GM12878 (cell line): Measurements from ENCODE around the gene CCDC6. TPM values are rescaled to one million over a fixed set of nuclear protein-coding genes. Genes with fewer than 3 reads are reported as not detected.

Experiments used
- ATAC-seq: fragments of 200-7000 bp; cut with Tn5 transposase; 3 replicates; pipeline ENCODE4 v1.9.1; 2020; ENCODE audit warnings: mild to moderate bottlenecking, moderate library complexity
- BruUV-seq: library from RNA; stranded (reverse); fragments of 400-500 nt; replicated peaks from 2 replicates; lab custom pipeline; 2021; lab: Mats Ljungman, UMichigan
- CTCF ChIA-PET: fragments of 300-600 bp; sonication (Branson Sonifier 250); formaldehyde crosslinking; extraction: SDS; loops from one replicate; lab custom pipeline; 2021; ENCODE audit warnings: inconsistent platforms; lab: Yijun Ruan, JAX
- POLR2A ChIA-PET: fragments of 350-600 bp; formaldehyde crosslinking; extraction: SDS; loops from one replicate; lab custom pipeline; 2021; ENCODE audit warnings: inconsistent platforms; lab: Charles Lee
- RAD21 ChIA-PET: fragments of 300-600 bp; sonication (Branson Sonifier 250); formaldehyde crosslinking; loops from one replicate; lab custom pipeline; 2023; ENCODE audit warnings: antibody characterized with exemption; ENCODE audit not compliant: unreplicated experiment; lab: Charles Lee
- SMC1A ChIA-PET: fragments of 300-600 bp; sonication (Branson Sonifier 250); formaldehyde crosslinking; loops from one replicate; lab custom pipeline; 2023; ENCODE audit not compliant: unreplicated experiment, uncharacterized antibody; lab: Charles Lee
- DNase-seq: peaks from one replicate; pipeline ENCODE4 v3.0.0-alpha.2; 2011; ENCODE audit warnings: low read depth, low spot score
- FAIRE-seq: peaks from 3 replicates; lab custom pipeline; 2011; peaks lifted over from hg19 to GRCh38; lab: Jason Lieb, UNC
- H2AFZ ChIP-seq: 2 replicates; pipeline ENCODE4 v1.6.0; 2011; ENCODE audit warnings: low read depth, low read length, control low read depth; ENCODE audit not compliant: control insufficient read depth
- H3K27ac ChIP-seq: 2 replicates; pipeline ENCODE4 v1.5.1; 2011; ENCODE audit warnings: control low read depth; ENCODE audit not compliant: control insufficient read depth, insufficient read depth
- H3K27me3 ChIP-seq, 2 experiments: replicated peaks in 1 of 2; 2 replicates each; pipeline versions ENCODE4 v1.6.0 to v1.6.1; 2011; ENCODE audit warnings: low read length in 1 of 2; ENCODE audit not compliant: control insufficient read depth in 2 of 2, insufficient read depth in 2 of 2
- H3K36me3 ChIP-seq, 2 experiments: 2 replicates each; pipeline ENCODE4 v1.5.1; 2011; ENCODE audit warnings: low read length in 1 of 2; ENCODE audit not compliant: control insufficient read depth in 2 of 2, insufficient read depth in 2 of 2
- H3K4me1 ChIP-seq: 2 replicates; pipeline ENCODE4 v1.6.1; 2011; ENCODE audit warnings: mild to moderate bottlenecking, low read length, moderate library complexity, mixed read lengths; ENCODE audit not compliant: control insufficient read depth, insufficient read depth
- H3K4me2 ChIP-seq: 2 replicates; pipeline ENCODE4 v1.6.0; 2011; ENCODE audit warnings: control low read depth; ENCODE audit not compliant: control insufficient read depth, insufficient read depth
- H3K4me3 ChIP-seq: fragments of 200-600 bp; sonication (generic); 2 replicates; pipeline ENCODE4 v1.5.1; 2016
- H3K79me2 ChIP-seq: 2 replicates; pipeline ENCODE4 v1.6.0; 2011; ENCODE audit warnings: low read length; ENCODE audit not compliant: control insufficient read depth, insufficient read depth
- H3K9ac ChIP-seq: 2 replicates; pipeline ENCODE4 v1.8.0; 2011; ENCODE audit warnings: low read length, control low read depth, mixed read lengths; ENCODE audit not compliant: control insufficient read depth, insufficient read depth
- H3K9me3 ChIP-seq: replicated peaks from 3 replicates; pipeline ENCODE4 v1.5.1; 2011; ENCODE audit warnings: mild to moderate bottlenecking, low read length; ENCODE audit not compliant: control insufficient read depth, insufficient read depth
- H4K20me1 ChIP-seq: 2 replicates; pipeline ENCODE4 v1.6.0; 2011; ENCODE audit not compliant: control insufficient read depth, insufficient read depth
- CBX3 ChIP-seq: fragments of 200-600 bp; sonication (generic); IDR thresholded peaks from 2 replicates; pipeline ENCODE4 v1.6.1; 2016; ENCODE audit warnings: low read depth, borderline replicate concordance
- CBX5 ChIP-seq: sonication (generic); IDR thresholded peaks from 2 replicates; pipeline ENCODE4 v1.6.1; 2016; ENCODE audit warnings: low read depth, moderate library complexity, mild to moderate bottlenecking, inconsistent platforms
- DPF2 ChIP-seq: fragments of 450-650 bp; IDR thresholded peaks from 2 replicates; pipeline ENCODE4 v1.6.1; 2017; ENCODE audit warnings: mild to moderate bottlenecking
- FOXK2 ChIP-seq: fragments of 450-650 bp; IDR thresholded peaks from 2 replicates; pipeline ENCODE4 v1.6.1; 2017; ENCODE audit warnings: mild to moderate bottlenecking, moderate library complexity
- GABPA ChIP-seq: IDR thresholded peaks from 2 replicates; pipeline ENCODE4 v1.6.1; 2014; ENCODE audit warnings: antibody characterized with exemption, low read depth, mild to moderate bottlenecking, inconsistent platforms
- KLF5 ChIP-seq: fragments of 450-650 bp; IDR thresholded peaks from 2 replicates; pipeline ENCODE4 v1.6.1; 2014; ENCODE audit warnings: mild to moderate bottlenecking; ENCODE audit not compliant: partially characterized antibody
- SMARCA5 ChIP-seq: fragments of 450-650 bp; IDR thresholded peaks from 2 replicates; pipeline ENCODE4 v1.6.1; 2017; ENCODE audit warnings: mild to moderate bottlenecking
- SREBF2 ChIP-seq: IDR thresholded peaks from 2 replicates; pipeline ENCODE4 v1.6.1; 2012; ENCODE audit warnings: mild to moderate bottlenecking, low read length
- SUZ12 ChIP-seq: fragments of 200-600 bp; sonication (generic); IDR thresholded peaks from one replicate; pipeline ENCODE4 v1.6.1; 2018; ENCODE audit warnings: antibody characterized with exemption, mild to moderate bottlenecking; ENCODE audit not compliant: unreplicated experiment
- ZNF274 ChIP-seq: IDR thresholded peaks from one replicate; pipeline ENCODE4 v1.8.0; 2011; ENCODE audit not compliant: insufficient read length, insufficient read depth
- whole genome bisulfite sequencing: methylation state at CpG from one replicate; pipeline ENCODE4 v1.1.6; 2016; ENCODE audit warnings: low lambda C conversion rate; ENCODE audit not compliant: insufficient replicate concordance, insufficient coverage; ENCODE audit errors: missing lambda C conversion rate; 5-methylcytosine and 5-hydroxymethylcytosine counted together
- in situ Hi-C: fragments of 300-500 bp; cut with MboI; formaldehyde crosslinking; loops from 9 replicates; pipeline ENCODE4 v1.14.3; 2018; ENCODE audit warnings: mixed read lengths
- intact Hi-C: fragments of 100-400 bp; cut with micrococcal nuclease; formaldehyde crosslinking; loops from one replicate; pipeline ENCODE4 v1.14.2; 2022; ENCODE audit not compliant: unreplicated experiment
- polyA plus RNA-seq, 11 experiments: library from polyadenylated mRNA; depleted of rRNA in 4 of 11; unstranded in 6 of 11; stranded (reverse) in 5 of 11; fragments of >200 nt; fragmentation: Nextera tagmentation in 4 of 11; fragmentation: Illumina TruSeq in 1 of 11; extraction: Ambion mirVana in 4 of 11; extraction: Trizol in 1 of 11; gene quantifications; 1 replicate in 1 of 11; 2 replicates in 10 of 11; pipeline versions ENCODE4 v1.2.1 to v1.2.3, GENCODE V29; 2011 to 2016; ENCODE audit warnings: inconsistent platforms in 2 of 11, missing spikeins in 2 of 11, low read depth in 1 of 11
- total RNA-seq, 4 experiments: library from RNA; depleted of rRNA in 3 of 4; stranded (reverse); fragments of >200 nt in 3 of 4; fragmentation: Illumina TruSeq in 1 of 4; extraction: Trizol in 1 of 4; gene quantifications; 2 replicates each; pipeline versions ENCODE4 v1.2.1 to v1.2.3, GENCODE V29; 2013 to 2021
- TF ChIP-seq, protein P1 (sequence below): fragments of 450-650 bp; IDR thresholded peaks from 2 replicates; pipeline ENCODE4 v1.6.1; 2017; ENCODE audit warnings: low read depth, mild to moderate bottlenecking, moderate library complexity
- TF ChIP-seq, protein P2 (sequence below): fragments of 450-650 bp; IDR thresholded peaks from 2 replicates; pipeline ENCODE4 v1.6.1; 2016; ENCODE audit warnings: mild to moderate bottlenecking
- TF ChIP-seq, protein P3 (sequence below): IDR thresholded peaks from 2 replicates; pipeline ENCODE4 v1.6.1; 2011; ENCODE audit warnings: low read depth, low read length, improper control_type of control experiment, borderline replicate concordance
- TF ChIP-seq, protein P4 (sequence below): IDR thresholded peaks from 2 replicates; pipeline ENCODE4 v1.6.1; 2012; ENCODE audit warnings: low read depth, low read length, improper control_type of control experiment
- TF ChIP-seq, protein P5 (sequence below): IDR thresholded peaks from 2 replicates; pipeline ENCODE4 v1.6.1; 2012; ENCODE audit warnings: low read length, inconsistent platforms

Gene CCDC6
- total and polyA plus RNA-seq, 10 of the 15 experiments (the other 5 are each of a cell fraction or from before 2014, with no cell fraction given) = 11.8 to 46.2 (median 26.7) TPM

DNA sequence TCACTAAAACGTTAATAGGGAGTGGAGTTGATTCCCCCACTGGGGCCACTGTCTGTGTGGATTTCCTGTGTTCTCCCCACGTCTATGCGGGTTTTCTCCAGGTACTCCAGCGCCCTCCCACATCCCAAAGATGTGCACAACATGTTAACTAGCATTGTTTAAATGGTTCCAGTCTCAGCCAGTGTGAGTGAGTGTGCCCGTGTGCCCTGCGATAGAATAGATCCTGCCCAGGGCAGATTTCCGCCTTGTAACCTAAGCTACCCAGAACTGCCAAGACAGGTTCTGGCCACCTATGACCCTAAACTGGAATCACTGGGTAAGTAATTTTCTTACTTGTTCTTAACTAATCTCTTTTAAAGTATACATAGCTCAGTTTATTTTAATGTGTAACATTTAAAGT lies 58.5 kb downstream of the CCDC6 start (continued):
- no peak for TF ChIP-seq KLF5

DNA sequence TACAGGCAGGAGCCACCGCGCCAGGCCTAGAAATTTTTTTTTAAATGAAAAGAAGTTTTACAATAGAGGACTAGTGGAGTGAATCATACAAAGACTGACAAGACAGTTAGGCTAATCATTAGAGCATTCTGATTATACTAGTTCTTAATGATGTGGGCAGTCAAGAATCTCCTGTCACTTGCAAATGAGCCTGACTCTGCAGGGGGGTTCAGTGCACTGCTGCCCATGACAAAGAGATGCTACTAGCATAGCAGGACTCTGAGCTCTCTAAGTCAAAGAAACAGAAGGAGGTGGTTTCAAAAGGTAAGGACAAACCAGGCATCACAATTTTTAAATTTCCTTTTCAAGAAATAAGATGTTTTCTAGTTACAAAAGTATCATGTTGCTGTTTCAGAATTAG lies 59.0 kb downstream of the CCDC6 start:
- no peaks in the 10 kb centered on the region for H3K27me3 ChIP-seq
- no peak overlapping the region for H2AFZ ChIP-seq
- ATAC-seq (no peak), DNase-seq (no peak), FAIRE-seq (no peak)
- POLR2A ChIA-PET = no interaction called here
- H3K79me2 ChIP-seq = no peaks in the 10 kb centered on the region
- H3K27ac ChIP-seq = no peak overlapping the region
- H3K4me3 ChIP-seq = no peak overlapping the region
- WGBS = 100% methylated on average over 2 of the region's 2 CpGs
- H4K20me1 ChIP-seq = no peaks in the 10 kb centered on the region
- RAD21 ChIA-PET = no interaction called here
- CTCF ChIA-PET = no interaction called here
- no TSS peak for BruUV-seq
- H3K4me1 ChIP-seq = no peaks in the 10 kb centered on the region
- no peak overlapping the region for H3K9ac ChIP-seq
- peaks cover 0 to 11% of the 10 kb centered on the region in 2 experiments; a peak in 1 of 4 replicates for H3K36me3 ChIP-seq
- TF ChIP-seq DPF2 (no peak), SUZ12 (no peak), GABPA (no peak), SMARCA5 (no peak), ZNF274 (no peak), CBX3 (no peak), SREBF2 (no peak), FOXK2 (no peak), CBX5 (no peak)
- TF ChIP-seq, protein P1, sequence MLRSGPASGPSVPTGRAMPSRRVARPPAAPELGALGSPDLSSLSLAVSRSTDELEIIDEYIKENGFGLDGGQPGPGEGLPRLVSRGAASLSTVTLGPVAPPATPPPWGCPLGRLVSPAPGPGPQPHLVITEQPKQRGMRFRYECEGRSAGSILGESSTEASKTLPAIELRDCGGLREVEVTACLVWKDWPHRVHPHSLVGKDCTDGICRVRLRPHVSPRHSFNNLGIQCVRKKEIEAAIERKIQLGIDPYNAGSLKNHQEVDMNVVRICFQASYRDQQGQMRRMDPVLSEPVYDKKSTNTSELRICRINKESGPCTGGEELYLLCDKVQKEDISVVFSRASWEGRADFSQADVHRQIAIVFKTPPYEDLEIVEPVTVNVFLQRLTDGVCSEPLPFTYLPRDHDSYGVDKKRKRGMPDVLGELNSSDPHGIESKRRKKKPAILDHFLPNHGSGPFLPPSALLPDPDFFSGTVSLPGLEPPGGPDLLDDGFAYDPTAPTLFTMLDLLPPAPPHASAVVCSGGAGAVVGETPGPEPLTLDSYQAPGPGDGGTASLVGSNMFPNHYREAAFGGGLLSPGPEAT = no peak
- TF ChIP-seq, protein P2, sequence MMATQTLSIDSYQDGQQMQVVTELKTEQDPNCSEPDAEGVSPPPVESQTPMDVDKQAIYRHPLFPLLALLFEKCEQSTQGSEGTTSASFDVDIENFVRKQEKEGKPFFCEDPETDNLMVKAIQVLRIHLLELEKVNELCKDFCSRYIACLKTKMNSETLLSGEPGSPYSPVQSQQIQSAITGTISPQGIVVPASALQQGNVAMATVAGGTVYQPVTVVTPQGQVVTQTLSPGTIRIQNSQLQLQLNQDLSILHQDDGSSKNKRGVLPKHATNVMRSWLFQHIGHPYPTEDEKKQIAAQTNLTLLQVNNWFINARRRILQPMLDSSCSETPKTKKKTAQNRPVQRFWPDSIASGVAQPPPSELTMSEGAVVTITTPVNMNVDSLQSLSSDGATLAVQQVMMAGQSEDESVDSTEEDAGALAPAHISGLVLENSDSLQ = no peak
- TF ChIP-seq, protein P3, sequence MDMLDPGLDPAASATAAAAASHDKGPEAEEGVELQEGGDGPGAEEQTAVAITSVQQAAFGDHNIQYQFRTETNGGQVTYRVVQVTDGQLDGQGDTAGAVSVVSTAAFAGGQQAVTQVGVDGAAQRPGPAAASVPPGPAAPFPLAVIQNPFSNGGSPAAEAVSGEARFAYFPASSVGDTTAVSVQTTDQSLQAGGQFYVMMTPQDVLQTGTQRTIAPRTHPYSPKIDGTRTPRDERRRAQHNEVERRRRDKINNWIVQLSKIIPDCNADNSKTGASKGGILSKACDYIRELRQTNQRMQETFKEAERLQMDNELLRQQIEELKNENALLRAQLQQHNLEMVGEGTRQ = no peak
- TF ChIP-seq, protein P4, sequence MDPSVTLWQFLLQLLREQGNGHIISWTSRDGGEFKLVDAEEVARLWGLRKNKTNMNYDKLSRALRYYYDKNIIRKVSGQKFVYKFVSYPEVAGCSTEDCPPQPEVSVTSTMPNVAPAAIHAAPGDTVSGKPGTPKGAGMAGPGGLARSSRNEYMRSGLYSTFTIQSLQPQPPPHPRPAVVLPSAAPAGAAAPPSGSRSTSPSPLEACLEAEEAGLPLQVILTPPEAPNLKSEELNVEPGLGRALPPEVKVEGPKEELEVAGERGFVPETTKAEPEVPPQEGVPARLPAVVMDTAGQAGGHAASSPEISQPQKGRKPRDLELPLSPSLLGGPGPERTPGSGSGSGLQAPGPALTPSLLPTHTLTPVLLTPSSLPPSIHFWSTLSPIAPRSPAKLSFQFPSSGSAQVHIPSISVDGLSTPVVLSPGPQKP = no peak
- TF ChIP-seq, protein P5, sequence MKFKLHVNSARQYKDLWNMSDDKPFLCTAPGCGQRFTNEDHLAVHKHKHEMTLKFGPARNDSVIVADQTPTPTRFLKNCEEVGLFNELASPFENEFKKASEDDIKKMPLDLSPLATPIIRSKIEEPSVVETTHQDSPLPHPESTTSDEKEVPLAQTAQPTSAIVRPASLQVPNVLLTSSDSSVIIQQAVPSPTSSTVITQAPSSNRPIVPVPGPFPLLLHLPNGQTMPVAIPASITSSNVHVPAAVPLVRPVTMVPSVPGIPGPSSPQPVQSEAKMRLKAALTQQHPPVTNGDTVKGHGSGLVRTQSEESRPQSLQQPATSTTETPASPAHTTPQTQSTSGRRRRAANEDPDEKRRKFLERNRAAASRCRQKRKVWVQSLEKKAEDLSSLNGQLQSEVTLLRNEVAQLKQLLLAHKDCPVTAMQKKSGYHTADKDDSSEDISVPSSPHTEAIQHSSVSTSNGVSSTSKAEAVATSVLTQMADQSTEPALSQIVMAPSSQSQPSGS = no peak
- intact Hi-C loops (no loop called here), in situ Hi-C loops (no loop called here)
- no peak overlapping the region for H3K4me2 ChIP-seq
- SMC1A ChIA-PET = interaction anchor here (1.7 kb wide), 1 partner anchor 61 kb away, joined by 6 read pairs; no protein-coding TSS in a partner anchor
- H3K9me3 ChIP-seq = no peaks in the 10 kb centered on the region
